GM23338 (cell line): ENCODE data around the gene BEST1. TPM values are rescaled to one million over a fixed set of nuclear protein-coding genes. Genes with fewer than 3 reads are reported as not detected.

Experiments used
- ATAC-seq: fragments of 200-7000 bp; cut with Tn5 transposase; 3 replicates; pipeline ENCODE4 v1.9.1; 2020
- DNase-seq: peaks from one replicate; pipeline ENCODE4 v3.0.0-alpha.2; 2015; ENCODE audit warnings: low spot score
- H2AFZ ChIP-seq: fragments of 200-600 bp; sonication (generic); 2 replicates; pipeline ENCODE4 v1.8.0; 2016; ENCODE audit warnings: antibody characterized with exemption, mild to moderate bottlenecking, moderate library complexity
- H3F3A ChIP-seq: fragments of 200-600 bp; sonication (generic); replicated peaks from 2 replicates; pipeline ENCODE4 v1.8.0; 2017; ENCODE audit warnings: antibody characterized with exemption, mixed run types, low read depth
- H3K27ac ChIP-seq: fragments of 200-600 bp; sonication (generic); 2 replicates; pipeline ENCODE4 v1.6.1; 2016; ENCODE audit warnings: low read depth
- H3K27me3 ChIP-seq: fragments of 200-600 bp; sonication (generic); 2 replicates; pipeline ENCODE4 v1.8.0; 2016; ENCODE audit warnings: mild to moderate bottlenecking, mixed run types, moderate library complexity; ENCODE audit not compliant: insufficient read depth
- H3K36me3 ChIP-seq: fragments of 200-600 bp; sonication (generic); 2 replicates; pipeline ENCODE4 v1.8.0; 2016; ENCODE audit warnings: mild to moderate bottlenecking; ENCODE audit not compliant: insufficient read depth
- H3K4me1 ChIP-seq: fragments of 200-600 bp; sonication (generic); 2 replicates; pipeline ENCODE4 v1.8.0; 2016; ENCODE audit warnings: mild to moderate bottlenecking, moderate library complexity; ENCODE audit not compliant: insufficient read depth
- H3K4me2 ChIP-seq: fragments of 200-600 bp; sonication (generic); 2 replicates; pipeline ENCODE4 v1.7.1; 2017; ENCODE audit warnings: mixed run types
- H3K4me3 ChIP-seq: fragments of 200-600 bp; sonication (generic); 2 replicates; pipeline ENCODE4 v1.6.1; 2016; ENCODE audit warnings: mixed run types
- H3K79me2 ChIP-seq: fragments of 200-600 bp; sonication (generic); replicated peaks from 2 replicates; pipeline ENCODE4 v1.8.0; 2017; ENCODE audit warnings: mild to moderate bottlenecking; ENCODE audit not compliant: insufficient read depth
- H3K9me2 ChIP-seq: fragments of 200-600 bp; sonication (generic); 2 replicates; pipeline ENCODE4 v1.8.0; 2017; ENCODE audit not compliant: insufficient read depth
- H4K20me1 ChIP-seq: fragments of 200-600 bp; sonication (generic); replicated peaks from 2 replicates; pipeline ENCODE4 v1.8.0; 2017; ENCODE audit warnings: mild to moderate bottlenecking; ENCODE audit not compliant: insufficient read depth
- H3K27ac Mint-ChIP-seq: 2 replicates; pipeline ENCODE4 v1.8.0; 2020; ENCODE audit warnings: inconsistent platforms, mild to moderate bottlenecking, moderate library complexity, mixed read lengths
- H3K27me3 Mint-ChIP-seq: 3 replicates; pipeline ENCODE4 v1.8.0; 2022; ENCODE audit warnings: low read depth, mild to moderate bottlenecking, moderate library complexity, mixed read lengths, inconsistent platforms; ENCODE audit not compliant: insufficient read depth, poor library complexity
- H3K36me3 Mint-ChIP-seq: 3 replicates; pipeline ENCODE4 v1.8.0; 2021; ENCODE audit warnings: low read depth, mild to moderate bottlenecking, inconsistent platforms, moderate library complexity, mixed read lengths
- H3K4me1 Mint-ChIP-seq: 3 replicates; pipeline ENCODE4 v1.8.0; 2020; ENCODE audit warnings: mild to moderate bottlenecking, inconsistent platforms, mixed read lengths
- H3K4me3 Mint-ChIP-seq: 3 replicates; pipeline ENCODE4 v1.8.0; 2021; ENCODE audit warnings: moderate library complexity, mild to moderate bottlenecking, inconsistent platforms, mixed read lengths
- H3K9me3 Mint-ChIP-seq: 3 replicates; pipeline ENCODE4 v1.8.0; 2020; ENCODE audit warnings: moderate library complexity, mild to moderate bottlenecking, inconsistent platforms, mixed read lengths
- CREB1 ChIP-seq: fragments of 250-450 bp; sonication (Bioruptor Pico); IDR thresholded peaks from 2 replicates; pipeline ENCODE4 v1.5.0; 2020; ENCODE audit warnings: low read depth, mild to moderate bottlenecking, moderate library complexity
- EZH2 ChIP-seq: fragments of 200-600 bp; sonication (generic); IDR thresholded peaks from one replicate; pipeline ENCODE4 v1.8.0; 2017; ENCODE audit warnings: antibody characterized with exemption, mild to moderate bottlenecking, low read depth; ENCODE audit not compliant: unreplicated experiment
- EZH2phosphoT487 ChIP-seq: fragments of 200-600 bp; sonication (generic); IDR thresholded peaks from one replicate; pipeline ENCODE4 v1.8.1; 2018; ENCODE audit warnings: antibody characterized with exemption; ENCODE audit not compliant: unreplicated experiment
- JUNB ChIP-seq: IDR thresholded peaks from one replicate; pipeline ENCODE4 v1.6.1; 2016; ENCODE audit warnings: antibody characterized with exemption; ENCODE audit not compliant: unreplicated experiment
- NANOG ChIP-seq: IDR thresholded peaks from 2 replicates; pipeline ENCODE4 v1.6.1; 2016; ENCODE audit warnings: antibody characterized with exemption, borderline replicate concordance
- POLR2AphosphoS5 ChIP-seq: IDR thresholded peaks from 2 replicates; pipeline ENCODE4 v1.6.1; 2016; ENCODE audit warnings: antibody characterized with exemption, low read depth
- STAT1 ChIP-seq: IDR thresholded peaks from one replicate; pipeline ENCODE4 v1.6.1; 2016; ENCODE audit warnings: antibody characterized with exemption; ENCODE audit not compliant: unreplicated experiment
- ZNF114 ChIP-seq: fragments of 250-450 bp; sonication (Bioruptor Pico); IDR thresholded peaks from 2 replicates; pipeline ENCODE4 v1.5.0; 2020; ENCODE audit warnings: mild to moderate bottlenecking, moderate library complexity
- ZNF331 ChIP-seq: fragments of 250-450 bp; sonication (Bioruptor Pico); IDR thresholded peaks from 2 replicates; pipeline ENCODE4 v1.5.0; 2020; ENCODE audit warnings: low read depth, mild to moderate bottlenecking, moderate library complexity
- polyA plus RNA-seq: library from polyadenylated mRNA; unstranded; fragments of >200 nt; fragmentation: Nextera tagmentation; extraction: Ambion mirVana; gene quantifications from 2 replicates; pipeline ENCODE4 v1.2.1, GENCODE V29; 2016
- total RNA-seq: library from RNA; depleted of rRNA; stranded (reverse); fragments of >200 nt; shearing (Covaris generic); gene quantifications from 2 replicates; pipeline ENCODE4 v1.2.3, GENCODE V29; 2014
- TF ChIP-seq, protein P1 (sequence below): IDR thresholded peaks from one replicate; pipeline ENCODE4 v1.6.1; 2018; ENCODE audit warnings: antibody characterized with exemption; ENCODE audit not compliant: unreplicated experiment
- TF ChIP-seq, protein P2 (sequence below), 2 experiments: fragments of 200-600 bp in 1 of 2; sonication (generic) in 1 of 2; conservative IDR thresholded peaks; 2 replicates each; pipeline versions ENCODE4 v1.5.1 to v1.6.1; 2016 to 2017; ENCODE audit warnings: antibody characterized with exemption in 2 of 2, low read depth in 2 of 2, mild to moderate bottlenecking in 2 of 2, moderate library complexity in 1 of 2
- TF ChIP-seq, protein P3 (sequence below): fragments of 250-450 bp; sonication (Bioruptor Pico); IDR thresholded peaks from 2 replicates; pipeline ENCODE4 v1.5.0; 2020; ENCODE audit warnings: mild to moderate bottlenecking, moderate library complexity
- TF ChIP-seq, protein P4 (sequence below): IDR thresholded peaks from 2 replicates; pipeline ENCODE4 v1.6.1; 2016; ENCODE audit warnings: antibody characterized with exemption

The BEST1 gene
- total and polyA plus RNA-seq, 2 experiments from 2014 or later = 0.35 to 0.44 TPM

DNA sequence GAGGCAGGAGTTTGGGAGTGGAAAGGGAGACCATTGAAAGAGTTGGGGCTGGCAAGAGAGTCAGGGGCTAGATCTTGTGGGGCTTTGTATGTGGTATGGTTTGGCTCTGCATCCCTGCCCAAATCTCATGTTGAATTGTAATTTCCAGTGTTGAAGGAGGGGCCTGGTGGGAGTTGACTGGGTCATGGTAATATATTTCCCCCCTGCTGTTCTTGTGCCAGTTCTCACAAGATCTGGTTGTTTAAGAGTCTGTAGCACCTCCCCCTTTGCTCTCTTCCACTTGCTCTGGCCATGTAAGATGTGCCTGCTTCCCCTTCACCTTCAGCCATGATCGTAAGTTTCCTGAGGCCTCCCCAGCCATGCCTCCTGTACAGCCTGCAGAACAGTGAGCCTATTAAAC lies 22.6 kb upstream of the BEST1 start:
- Mint-ChIP-seq H3K4me3 (no peak overlapping the region), H3K27ac (no peak overlapping the region), H3K9me3 (no peaks in the 10 kb centered on the region; the same call in 2 of the 3 replicates), H3K4me1 (peaks cover 39% of the 10 kb centered on the region), H3K36me3 (no peaks in the 10 kb centered on the region), H3K27me3 (peaks cover 10% of the 10 kb centered on the region)
- DNase-seq (no peak), ATAC-seq (no peak)
- no peak overlapping the region for H3K27ac ChIP-seq
- H3K4me1 ChIP-seq = peaks cover 22% of the 10 kb centered on the region
- no peaks in the 10 kb centered on the region for H4K20me1 ChIP-seq
- no peaks in the 10 kb centered on the region for H3K9me2 ChIP-seq
- H3K4me2 ChIP-seq = no peak overlapping the region
- H3F3A ChIP-seq = peaks cover 8% of the 10 kb centered on the region; the same call in 1 of the 2 replicates
- H3K79me2 ChIP-seq = no peaks in the 10 kb centered on the region
- 0 out of 2 replicates have a peak overlapping the region, but pooled peaks have one; percentile 69 for H2AFZ ChIP-seq
- H3K27me3 ChIP-seq = no peaks in the 10 kb centered on the region
- TF ChIP-seq, protein P1, sequence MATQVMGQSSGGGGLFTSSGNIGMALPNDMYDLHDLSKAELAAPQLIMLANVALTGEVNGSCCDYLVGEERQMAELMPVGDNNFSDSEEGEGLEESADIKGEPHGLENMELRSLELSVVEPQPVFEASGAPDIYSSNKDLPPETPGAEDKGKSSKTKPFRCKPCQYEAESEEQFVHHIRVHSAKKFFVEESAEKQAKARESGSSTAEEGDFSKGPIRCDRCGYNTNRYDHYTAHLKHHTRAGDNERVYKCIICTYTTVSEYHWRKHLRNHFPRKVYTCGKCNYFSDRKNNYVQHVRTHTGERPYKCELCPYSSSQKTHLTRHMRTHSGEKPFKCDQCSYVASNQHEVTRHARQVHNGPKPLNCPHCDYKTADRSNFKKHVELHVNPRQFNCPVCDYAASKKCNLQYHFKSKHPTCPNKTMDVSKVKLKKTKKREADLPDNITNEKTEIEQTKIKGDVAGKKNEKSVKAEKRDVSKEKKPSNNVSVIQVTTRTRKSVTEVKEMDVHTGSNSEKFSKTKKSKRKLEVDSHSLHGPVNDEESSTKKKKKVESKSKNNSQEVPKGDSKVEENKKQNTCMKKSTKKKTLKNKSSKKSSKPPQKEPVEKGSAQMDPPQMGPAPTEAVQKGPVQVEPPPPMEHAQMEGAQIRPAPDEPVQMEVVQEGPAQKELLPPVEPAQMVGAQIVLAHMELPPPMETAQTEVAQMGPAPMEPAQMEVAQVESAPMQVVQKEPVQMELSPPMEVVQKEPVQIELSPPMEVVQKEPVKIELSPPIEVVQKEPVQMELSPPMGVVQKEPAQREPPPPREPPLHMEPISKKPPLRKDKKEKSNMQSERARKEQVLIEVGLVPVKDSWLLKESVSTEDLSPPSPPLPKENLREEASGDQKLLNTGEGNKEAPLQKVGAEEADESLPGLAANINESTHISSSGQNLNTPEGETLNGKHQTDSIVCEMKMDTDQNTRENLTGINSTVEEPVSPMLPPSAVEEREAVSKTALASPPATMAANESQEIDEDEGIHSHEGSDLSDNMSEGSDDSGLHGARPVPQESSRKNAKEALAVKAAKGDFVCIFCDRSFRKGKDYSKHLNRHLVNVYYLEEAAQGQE = no peak
- TF ChIP-seq EZH2 (no peak), POLR2AphosphoS5 (no peak), STAT1 (no peak), ZNF331 (CRISPR knock-in tag) (no peak), ZNF114 (CRISPR knock-in tag) (no peak), JUNB (no peak), EZH2phosphoT487 (no peak), CREB1 (CRISPR knock-in tag) (no peak), NANOG (no peak)
- TF ChIP-seq, protein P2, sequence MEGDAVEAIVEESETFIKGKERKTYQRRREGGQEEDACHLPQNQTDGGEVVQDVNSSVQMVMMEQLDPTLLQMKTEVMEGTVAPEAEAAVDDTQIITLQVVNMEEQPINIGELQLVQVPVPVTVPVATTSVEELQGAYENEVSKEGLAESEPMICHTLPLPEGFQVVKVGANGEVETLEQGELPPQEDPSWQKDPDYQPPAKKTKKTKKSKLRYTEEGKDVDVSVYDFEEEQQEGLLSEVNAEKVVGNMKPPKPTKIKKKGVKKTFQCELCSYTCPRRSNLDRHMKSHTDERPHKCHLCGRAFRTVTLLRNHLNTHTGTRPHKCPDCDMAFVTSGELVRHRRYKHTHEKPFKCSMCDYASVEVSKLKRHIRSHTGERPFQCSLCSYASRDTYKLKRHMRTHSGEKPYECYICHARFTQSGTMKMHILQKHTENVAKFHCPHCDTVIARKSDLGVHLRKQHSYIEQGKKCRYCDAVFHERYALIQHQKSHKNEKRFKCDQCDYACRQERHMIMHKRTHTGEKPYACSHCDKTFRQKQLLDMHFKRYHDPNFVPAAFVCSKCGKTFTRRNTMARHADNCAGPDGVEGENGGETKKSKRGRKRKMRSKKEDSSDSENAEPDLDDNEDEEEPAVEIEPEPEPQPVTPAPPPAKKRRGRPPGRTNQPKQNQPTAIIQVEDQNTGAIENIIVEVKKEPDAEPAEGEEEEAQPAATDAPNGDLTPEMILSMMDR (conservative IDR thresholded peaks at IDR 0.05; ENCODE audit: low read depth in 2 of 2) = no peak
- TF ChIP-seq, protein P3, sequence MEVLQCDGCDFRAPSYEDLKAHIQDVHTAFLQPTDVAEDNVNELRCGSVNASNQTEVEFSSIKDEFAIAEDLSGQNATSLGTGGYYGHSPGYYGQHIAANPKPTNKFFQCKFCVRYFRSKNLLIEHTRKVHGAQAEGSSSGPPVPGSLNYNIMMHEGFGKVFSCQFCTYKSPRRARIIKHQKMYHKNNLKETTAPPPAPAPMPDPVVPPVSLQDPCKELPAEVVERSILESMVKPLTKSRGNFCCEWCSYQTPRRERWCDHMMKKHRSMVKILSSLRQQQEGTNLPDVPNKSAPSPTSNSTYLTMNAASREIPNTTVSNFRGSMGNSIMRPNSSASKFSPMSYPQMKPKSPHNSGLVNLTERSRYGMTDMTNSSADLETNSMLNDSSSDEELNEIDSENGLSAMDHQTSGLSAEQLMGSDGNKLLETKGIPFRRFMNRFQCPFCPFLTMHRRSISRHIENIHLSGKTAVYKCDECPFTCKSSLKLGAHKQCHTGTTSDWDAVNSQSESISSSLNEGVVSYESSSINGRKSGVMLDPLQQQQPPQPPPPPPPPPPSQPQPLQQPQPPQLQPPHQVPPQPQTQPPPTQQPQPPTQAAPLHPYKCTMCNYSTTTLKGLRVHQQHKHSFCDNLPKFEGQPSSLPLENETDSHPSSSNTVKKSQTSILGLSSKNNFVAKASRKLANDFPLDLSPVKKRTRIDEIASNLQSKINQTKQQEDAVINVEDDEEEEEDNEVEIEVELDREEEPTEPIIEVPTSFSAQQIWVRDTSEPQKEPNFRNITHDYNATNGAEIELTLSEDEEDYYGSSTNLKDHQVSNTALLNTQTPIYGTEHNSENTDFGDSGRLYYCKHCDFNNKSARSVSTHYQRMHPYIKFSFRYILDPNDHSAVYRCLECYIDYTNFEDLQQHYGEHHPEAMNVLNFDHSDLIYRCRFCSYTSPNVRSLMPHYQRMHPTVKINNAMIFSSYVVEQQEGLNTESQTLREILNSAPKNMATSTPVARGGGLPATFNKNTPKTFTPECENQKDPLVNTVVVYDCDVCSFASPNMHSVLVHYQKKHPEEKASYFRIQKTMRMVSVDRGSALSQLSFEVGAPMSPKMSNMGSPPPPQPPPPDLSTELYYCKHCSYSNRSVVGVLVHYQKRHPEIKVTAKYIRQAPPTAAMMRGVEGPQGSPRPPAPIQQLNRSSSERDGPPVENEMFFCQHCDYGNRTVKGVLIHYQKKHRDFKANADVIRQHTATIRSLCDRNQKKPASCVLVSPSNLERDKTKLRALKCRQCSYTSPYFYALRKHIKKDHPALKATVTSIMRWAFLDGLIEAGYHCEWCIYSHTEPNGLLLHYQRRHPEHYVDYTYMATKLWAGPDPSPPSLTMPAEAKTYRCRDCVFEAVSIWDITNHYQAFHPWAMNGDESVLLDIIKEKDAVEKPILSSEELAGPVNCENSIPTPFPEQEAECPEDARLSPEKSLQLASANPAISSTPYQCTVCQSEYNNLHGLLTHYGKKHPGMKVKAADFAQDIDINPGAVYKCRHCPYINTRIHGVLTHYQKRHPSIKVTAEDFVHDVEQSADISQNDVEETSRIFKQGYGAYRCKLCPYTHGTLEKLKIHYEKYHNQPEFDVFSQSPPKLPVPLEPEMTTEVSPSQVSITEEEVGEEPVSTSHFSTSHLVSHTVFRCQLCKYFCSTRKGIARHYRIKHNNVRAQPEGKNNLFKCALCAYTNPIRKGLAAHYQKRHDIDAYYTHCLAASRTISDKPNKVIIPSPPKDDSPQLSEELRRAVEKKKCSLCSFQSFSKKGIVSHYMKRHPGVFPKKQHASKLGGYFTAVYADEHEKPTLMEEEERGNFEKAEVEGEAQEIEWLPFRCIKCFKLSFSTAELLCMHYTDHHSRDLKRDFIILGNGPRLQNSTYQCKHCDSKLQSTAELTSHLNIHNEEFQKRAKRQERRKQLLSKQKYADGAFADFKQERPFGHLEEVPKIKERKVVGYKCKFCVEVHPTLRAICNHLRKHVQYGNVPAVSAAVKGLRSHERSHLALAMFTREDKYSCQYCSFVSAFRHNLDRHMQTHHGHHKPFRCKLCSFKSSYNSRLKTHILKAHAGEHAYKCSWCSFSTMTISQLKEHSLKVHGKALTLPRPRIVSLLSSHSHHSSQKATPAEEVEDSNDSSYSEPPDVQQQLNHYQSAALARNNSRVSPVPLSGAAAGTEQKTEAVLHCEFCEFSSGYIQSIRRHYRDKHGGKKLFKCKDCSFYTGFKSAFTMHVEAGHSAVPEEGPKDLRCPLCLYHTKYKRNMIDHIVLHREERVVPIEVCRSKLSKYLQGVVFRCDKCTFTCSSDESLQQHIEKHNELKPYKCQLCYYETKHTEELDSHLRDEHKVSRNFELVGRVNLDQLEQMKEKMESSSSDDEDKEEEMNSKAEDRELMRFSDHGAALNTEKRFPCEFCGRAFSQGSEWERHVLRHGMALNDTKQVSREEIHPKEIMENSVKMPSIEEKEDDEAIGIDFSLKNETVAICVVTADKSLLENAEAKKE (CRISPR knock-in tag) = no peak
- TF ChIP-seq, protein P4, sequence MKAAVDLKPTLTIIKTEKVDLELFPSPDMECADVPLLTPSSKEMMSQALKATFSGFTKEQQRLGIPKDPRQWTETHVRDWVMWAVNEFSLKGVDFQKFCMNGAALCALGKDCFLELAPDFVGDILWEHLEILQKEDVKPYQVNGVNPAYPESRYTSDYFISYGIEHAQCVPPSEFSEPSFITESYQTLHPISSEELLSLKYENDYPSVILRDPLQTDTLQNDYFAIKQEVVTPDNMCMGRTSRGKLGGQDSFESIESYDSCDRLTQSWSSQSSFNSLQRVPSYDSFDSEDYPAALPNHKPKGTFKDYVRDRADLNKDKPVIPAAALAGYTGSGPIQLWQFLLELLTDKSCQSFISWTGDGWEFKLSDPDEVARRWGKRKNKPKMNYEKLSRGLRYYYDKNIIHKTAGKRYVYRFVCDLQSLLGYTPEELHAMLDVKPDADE = no peak
- no peak overlapping the region for H3K4me3 ChIP-seq
- H3K36me3 ChIP-seq = no peaks in the 10 kb centered on the region
